ENCODE data around the gene EI24.
"Not testable (repeated sequence)": the region's sequence is repeated elsewhere in the genome, so short reads cannot be mapped to it uniquely, and the experiment has no call there.

Gene EI24

GRCh38 chr11:125568970-125569914 is at the start of gene EI24:
TSS of gene EI24 (plus strand) at chr11:125569477. CDS start at chr11:125572528, 3,051 bp downstream.
- peak; percentile 83 for DNase-seq (ENCODE audit: low read depth)

GRCh38 chr11:125519860-125520834 is 49.1 kb upstream of the EI24 start:
- DNase-seq (ENCODE audit: low read depth): no peak

DNA sequence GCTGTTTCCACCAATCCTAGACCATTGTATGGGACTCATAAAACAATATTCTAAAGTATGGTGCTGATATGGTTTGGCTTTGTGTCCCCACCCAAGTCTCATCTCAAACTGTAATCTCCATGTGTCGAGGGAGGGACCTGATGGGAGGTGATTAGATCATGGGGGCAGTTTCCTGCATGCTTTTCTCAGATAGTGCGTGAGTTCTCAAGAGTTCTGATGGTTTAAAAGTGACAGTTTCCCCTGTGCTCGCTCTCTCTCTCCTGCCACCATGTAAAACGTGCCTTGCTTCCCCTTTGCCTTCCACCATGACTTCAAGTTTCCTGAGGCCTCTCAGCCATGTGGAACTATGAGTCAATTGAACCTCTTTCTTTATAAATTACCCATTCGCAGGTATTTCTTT is 44.0 kb upstream of the EI24 start:
- no peak for DNase-seq (ENCODE audit: low read depth)

GRCh38 chr11:125532668-125533067 is 36.6 kb upstream of the EI24 start:
- no peak for DNase-seq (ENCODE audit: low read depth)

GRCh38 chr11:125535585-125535984 is 33.7 kb upstream of the EI24 start:
- no peak for DNase-seq (ENCODE audit: low read depth)

GRCh38 chr11:125536834-125537233 is 32.4 kb upstream of the EI24 start:
- DNase-seq (ENCODE audit: low read depth): not testable (repeated sequence)

GRCh38 chr11:125542709-125543108 is 26.6 kb upstream of the EI24 start:
- no peak for DNase-seq (ENCODE audit: low read depth)

- no peak for DNase-seq (ENCODE audit: low read depth)
These were observed 18.5 kb upstream of the EI24 start for GRCh38 chr11:125550780-125551179.

DNA sequence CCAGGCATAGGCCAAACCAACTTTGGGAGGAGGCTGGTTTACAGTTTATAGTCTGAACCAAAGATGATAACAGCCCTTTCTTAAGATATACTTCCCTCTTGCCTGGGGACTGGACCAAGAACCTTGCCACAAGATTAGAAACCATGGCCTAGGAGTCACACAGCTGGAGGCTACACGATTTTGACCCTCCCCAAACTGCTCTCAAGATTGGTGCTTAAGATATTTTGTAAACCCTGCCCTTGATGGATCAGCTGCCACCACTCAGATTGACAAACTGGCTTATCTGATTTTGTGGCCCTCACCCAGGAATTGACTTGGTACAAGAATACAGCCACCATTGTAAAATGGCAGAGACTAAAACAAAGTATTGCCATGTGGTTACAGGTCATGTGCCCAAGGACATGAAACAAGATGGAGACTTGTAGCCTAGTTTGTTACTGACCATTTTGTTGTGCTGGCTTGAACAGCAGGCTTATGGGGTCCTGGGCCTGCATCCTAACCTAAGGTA is 17.4 kb upstream of the EI24 start:
- no peak for DNase-seq (ENCODE audit: low read depth)

DNA sequence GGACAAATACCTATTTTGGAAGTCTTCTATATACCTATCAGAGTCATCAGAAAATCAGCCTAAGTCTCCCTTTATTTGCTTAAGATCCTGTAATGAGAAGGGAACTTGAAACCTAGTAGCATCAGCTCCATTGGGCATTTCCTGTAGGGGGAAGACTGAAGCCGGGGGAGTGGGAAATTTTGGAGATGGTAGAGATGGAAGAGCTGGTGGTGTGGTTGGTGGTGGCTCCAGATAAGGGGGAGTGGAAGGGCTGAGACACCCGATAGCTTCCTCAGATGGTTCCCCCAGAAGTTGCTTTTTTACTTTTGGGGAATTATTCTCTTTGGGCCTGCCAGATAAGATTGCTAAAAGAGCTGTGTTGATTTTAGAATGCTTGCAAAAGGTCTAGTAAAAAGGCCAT is 16.4 kb upstream of the EI24 start:
- no peak for DNase-seq (ENCODE audit: low read depth)

DNA sequence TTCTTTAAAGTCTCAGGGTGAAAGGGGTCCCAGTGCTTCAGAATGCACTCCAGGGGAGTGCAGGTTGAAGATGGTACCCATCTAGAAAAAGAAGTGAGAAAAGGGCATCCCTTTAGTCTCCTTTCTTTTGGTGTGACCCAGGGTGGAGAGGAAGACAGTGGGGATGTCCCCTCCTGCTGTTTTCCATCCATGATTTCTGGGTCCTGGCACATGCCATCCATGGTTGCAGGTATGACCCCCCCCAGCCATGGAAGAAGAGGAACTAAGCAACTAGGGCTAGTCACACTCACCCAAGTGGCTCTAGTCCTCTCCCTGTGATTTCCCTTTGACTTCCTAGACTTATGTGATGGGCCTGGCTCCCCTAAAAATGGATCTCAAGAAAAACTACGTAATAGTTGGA is 15.9 kb upstream of the EI24 start:
- no peak for DNase-seq (ENCODE audit: low read depth)

DNA sequence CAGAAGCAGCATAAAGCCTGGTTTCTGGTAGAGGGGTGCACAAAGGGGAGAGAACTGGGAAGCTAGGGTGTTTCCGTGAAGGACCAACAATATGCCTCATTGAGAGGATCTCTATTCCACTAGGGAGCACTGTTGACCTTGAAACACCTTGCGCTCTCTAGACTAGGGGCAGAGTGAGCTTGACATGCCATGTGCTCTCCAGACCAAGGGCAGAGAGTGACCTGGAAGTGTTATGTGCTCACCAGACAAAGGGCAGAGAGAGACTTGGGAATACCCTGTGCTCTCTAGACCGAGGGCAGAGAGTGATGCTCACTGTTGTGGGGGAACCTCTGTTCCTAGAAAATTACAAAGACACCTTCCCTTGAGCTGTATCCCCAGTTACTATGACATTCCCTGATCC is 15.2 kb upstream of the EI24 start:
- DNase-seq (ENCODE audit: low read depth): no peak

DNA sequence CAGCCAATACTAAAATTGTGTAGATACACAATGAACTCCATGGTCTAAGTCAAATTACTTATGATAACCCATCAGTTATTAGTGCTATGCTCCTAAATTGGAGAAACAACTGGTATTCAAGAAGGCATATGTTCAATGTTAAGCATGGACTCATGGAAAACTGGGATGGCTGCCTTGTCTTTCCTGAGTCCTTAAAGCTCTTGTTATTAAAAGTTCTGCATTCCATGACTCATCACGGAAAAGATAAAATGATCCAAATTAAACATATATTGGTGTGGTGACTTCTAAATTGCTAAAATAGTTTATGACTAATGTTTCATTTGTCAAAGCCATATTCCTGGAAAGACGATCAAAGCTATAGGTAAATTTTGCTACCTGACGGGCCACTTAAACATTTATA is 9.4 kb upstream of the EI24 start:
- DNase-seq (ENCODE audit: low read depth): no peak

GRCh38 chr11:125561924-125562323 is 7.4 kb upstream of the EI24 start:
- DNase-seq (ENCODE audit: low read depth): no peak

DNA sequence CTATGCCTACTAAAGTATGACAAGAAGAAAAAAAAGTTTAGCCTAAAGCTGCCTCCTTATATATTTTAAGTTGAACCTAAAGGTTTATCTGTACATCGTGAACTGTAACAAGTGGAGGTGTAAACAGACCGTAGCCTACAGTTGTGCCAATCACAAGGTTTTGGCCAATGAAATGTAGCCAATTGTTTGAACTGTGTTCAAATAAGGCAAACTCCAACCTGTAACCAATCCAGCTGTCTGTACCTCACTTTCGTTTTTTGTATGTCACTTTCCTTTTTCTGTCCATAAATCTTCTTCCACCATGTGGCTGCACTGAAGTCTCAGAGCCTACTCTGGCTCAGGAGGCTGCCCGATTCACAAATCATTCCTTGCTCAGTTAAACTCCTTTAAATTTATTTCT is 6.8 kb upstream of the EI24 start:
- no peak for DNase-seq (ENCODE audit: low read depth)

- no peak for DNase-seq (ENCODE audit: low read depth)
These were observed 4.9 kb upstream of the EI24 start for GRCh38 chr11:125564357-125564756.

DNA sequence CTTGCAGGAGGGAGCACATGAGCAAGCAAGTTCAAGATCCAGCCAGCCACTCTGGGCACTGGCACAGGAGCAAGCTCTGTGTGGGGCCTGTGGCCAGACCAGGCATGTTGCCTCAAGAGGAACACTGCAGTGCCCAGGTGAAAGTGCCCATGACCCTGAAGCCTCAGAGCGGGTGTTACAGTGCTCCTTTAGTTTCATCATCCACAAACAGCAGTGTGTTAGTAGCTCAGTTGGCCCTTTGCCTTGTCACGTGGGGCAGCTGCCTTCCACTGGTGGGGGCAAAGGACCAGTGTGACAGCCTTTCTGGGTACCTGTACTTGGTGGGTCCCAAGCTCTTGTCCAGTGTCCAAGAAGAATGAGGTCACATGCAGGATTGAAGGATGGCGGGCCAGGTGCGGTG is 3.0 kb upstream of the EI24 start:
- no peak for DNase-seq (ENCODE audit: low read depth)

DNA sequence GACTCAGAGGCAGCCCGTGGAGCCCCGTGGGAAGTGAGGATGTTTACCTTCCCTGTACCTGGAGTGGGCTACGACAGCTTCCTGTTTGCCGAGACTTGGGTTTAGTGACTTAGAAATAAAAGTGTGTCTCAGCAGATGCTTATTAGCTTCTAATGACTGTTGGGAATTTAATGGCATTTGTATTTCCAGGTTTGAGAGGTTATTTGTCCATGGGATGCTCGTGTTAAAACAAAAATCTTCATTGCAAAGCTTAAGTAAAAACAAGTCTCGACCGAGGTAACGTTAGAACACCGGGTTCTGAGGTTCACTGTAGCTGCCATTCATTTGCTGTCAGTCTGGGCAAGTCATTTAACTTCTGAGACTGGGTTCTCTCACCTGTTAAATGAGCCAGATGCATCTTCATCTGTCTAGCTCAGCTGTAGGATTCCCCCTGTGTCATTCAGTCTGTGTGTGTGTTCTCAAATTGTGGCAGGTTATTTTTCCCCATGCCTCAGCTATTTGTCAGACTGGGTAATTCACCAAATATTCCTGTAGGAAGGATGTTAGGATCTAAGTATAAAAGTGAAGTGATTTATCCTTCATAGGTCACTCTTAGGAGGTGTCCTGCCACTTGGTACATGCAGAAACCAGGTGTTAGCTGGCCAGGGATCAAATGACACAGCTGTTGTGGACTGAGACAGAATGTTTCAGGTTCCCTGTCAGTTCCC is 791 bp downstream of the EI24 start:
- no peak for DNase-seq (ENCODE audit: low read depth)

- no peak for DNase-seq (ENCODE audit: low read depth)
These were observed 1.7 kb downstream of the EI24 start for GRCh38 chr11:125570952-125571351.

GRCh38 chr11:125572916-125573315 is 3.6 kb downstream of the EI24 start:
- DNase-seq (ENCODE audit: low read depth): no peak

- not testable (repeated sequence) for DNase-seq (ENCODE audit: low read depth)
These were observed 7.9 kb downstream of the EI24 start for GRCh38 chr11:125577181-125577580.

DNA sequence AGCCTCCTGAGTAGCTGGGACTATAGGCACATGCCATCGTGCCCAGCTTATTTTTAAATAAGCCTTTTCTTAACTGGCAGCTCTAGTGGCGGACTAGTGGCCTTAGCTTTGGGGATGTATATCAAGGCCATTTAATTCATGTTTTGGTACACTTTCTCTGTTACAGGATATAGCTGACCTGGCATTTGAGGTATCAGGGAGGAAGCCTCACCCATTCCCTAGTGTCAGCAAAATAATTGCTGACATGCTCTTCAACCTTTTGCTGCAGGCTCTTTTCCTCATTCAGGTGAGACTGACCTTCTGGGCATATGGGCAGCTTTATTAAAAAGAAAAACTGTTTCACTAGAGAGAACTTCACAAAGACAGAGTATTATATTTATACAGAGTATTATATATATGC is 9.5 kb downstream of the EI24 start:
- DNase-seq (ENCODE audit: low read depth): no peak

All from activated T-helper 1 cell treated with Interleukin-2 at 50 U/mL for 16 hours (primary cell).